Activated CD4-positive, alpha-beta T cell treated with anti-CD3 and anti-CD28 coated beads, Interleukin-2, amount 50 U/mL, for 24 hours (primary cell): ENCODE results near the gene ASCC3.

Experiments
- DNase-seq, 2 donors: peaks; one replicate each; pipeline ENCODE4 v3.0.0-alpha.2; 2020; ENCODE audit warnings: low read depth in 1 of 2, low spot score in 1 of 2

Gene ASCC3

GRCh38 chr6:100599088-100599770, 281.9 kb downstream of the ASCC3 start:
- no peak for DNase-seq

DNA sequence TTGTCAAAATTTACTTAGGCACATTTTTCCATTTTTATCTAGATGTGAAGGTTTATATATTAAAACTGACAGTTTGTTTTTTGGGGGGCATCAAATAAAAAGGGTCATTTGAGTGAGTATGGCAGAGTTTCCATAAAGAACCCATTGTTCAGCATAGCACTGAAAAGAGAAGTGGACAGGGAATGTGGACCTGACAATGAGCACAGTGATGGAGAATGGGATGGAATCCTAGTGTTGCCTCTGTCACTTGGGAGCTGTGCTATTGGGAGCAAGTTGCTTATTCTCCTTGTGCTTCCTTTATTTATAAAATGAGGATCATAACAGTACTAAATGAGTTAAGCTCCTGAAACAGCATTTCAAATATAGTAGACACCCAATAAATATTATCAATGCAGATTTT, 285.7 kb downstream of the ASCC3 start:
- no peak for DNase-seq

DNA sequence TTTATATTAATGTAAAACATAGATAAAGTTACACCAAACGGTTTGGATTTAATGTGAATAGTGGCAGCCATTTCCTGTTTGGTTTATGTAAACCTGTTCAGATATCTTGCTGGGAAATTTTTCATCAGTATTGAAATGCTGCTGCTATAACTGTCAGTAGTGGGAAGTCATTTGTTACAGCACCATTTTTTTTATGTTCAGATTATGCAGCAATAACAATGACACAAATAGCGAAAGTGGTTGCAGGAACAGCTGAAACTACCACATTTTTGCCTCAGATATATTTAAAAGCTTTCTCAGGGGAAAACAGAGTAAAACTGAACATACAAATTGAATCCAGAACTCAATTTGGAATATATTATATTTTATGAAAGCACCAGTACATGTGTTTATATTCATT, 287.6 kb downstream of the ASCC3 start:
- DNase-seq = no peak

DNA sequence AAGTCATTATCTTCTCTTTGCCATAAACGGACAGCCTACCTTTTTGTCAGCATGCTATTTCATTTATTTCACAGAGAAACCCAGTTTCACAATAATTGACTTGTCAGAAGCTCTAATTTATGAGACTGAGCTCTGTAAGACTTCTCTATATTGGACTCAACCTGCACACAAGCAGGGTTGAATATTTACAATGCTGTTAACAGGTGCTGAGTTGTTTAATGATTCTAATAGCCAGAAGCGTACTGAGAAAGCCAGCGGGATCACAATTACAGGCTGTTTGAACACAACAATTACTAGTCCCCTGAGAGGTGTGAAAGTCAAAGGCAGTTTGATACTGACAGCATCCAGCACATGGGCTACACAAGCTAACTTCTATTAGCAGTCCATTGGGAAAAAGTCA, 288.2 kb downstream of the ASCC3 start:
- no peak for DNase-seq

DNA sequence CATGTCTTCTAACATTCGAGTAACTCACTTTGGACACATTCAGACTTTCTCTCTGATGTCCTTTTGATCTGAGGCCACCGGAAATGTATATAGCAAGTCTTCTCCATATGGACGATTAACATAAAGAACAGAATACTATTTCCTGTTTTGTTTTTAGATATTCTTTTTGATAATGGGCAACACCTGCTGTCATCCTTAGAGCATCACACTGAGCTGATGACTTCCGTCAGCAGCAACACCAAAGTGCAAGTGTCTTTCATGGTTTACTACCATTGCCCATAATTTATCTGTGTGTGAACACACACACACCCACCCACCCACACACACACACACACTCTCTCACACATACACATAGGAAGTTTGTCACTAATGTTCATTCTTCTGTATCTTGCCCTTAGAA, 303.7 kb downstream of the ASCC3 start:
- no peak for DNase-seq

DNA sequence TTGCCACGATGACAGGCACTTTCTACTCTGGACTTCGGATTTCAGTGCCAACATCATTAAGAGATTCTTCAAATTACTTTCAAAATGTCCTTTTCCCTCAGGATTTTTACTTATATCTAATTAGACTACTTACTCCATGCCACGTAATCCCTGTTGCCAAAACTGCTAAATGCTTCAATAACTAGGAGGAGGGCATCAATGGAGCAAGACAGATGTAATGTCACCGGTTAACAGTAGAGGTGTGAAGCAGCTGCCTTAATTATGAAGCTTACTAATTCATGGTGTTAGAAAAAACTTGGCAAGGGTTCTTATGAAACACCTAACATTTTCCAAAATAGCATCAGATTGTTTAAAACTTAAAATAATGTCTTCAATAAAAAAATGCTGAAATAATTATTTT, 305.2 kb downstream of the ASCC3 start:
- DNase-seq = no peak

DNA sequence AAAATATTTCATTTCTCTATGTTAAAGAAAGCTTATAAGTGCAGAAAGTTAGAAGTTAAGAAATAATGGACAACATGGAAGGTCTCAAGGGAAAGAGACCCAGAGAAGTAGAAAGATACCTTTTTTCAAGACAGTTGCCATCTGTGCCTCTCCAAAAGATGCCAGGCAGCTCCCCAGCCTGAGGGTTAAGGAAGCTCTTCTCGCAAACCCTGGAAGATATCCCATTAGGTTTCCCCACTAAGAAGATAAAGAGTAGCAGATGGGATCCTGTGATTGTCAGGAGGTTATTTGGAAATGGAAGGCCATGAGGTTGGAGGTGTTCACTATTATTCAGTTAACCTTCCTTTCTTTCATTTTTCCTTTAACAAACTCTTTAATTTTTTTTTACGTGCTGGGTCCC, 306.3 kb downstream of the ASCC3 start:
- DNase-seq = no peak

DNA sequence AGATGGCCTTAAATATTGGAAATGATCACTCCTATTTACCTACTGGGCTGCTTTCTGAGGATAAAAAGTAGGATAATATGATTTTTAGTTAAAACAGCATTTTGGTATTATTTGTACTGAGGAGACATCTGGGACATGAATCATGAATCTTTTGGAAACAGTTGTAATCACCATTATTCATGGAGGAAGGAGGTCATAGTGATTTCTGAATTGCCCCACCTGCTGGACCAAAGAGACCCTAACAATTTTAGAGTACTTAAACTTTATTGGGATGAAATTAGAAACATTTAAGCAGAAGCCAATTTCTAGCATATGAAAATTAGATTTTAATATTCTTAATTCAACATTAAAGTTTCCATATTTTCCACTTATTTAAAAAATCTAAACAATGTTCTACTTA, 308.0 kb downstream of the ASCC3 start:
- no peak for DNase-seq

GRCh38 chr6:100568255-100568654, 312.9 kb downstream of the ASCC3 start:
- no peak for DNase-seq

- no peak for DNase-seq
These were observed 314.6 kb downstream of the ASCC3 start for GRCh38 chr6:100566563-100566962.

- DNase-seq = no peak
These were observed 315.6 kb downstream of the ASCC3 start for GRCh38 chr6:100565439-100566104.

DNA sequence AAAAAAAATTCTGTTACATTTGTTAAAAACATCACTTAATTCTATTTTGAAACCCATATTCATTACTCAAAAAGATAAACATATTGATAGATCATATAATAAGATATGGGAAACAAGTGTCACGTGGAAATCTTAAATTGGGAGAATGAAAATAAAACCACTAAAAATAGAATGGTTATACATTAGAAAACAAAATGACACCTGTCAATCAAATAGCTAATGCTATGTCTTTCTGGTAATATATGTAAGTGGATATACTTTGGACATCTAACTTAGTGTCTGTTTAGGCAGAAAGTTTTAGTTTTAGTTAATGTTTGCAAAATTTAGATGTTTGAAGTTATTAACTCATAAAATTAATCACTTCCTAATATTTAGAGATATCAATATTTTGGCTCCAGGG, 321.3 kb downstream of the ASCC3 start:
- no peak for DNase-seq

DNA sequence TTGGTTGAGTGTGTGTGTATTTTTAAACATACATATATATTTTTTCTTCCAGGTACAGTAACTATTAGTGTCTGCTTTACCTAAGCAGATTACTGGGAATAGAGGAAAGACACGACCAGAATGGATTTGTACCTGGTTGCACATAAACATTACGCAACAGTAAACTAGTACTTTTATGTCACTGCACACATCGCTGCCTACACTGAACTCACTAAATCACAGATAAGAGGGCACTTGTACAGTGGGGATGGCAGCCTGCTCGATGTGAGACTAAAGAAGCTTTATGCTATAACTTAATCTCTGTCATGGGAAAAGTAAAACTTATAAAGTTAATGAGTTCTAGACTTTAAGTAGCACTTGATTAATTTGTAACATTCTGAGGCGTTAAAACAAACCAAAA, 326.9 kb downstream of the ASCC3 start:
- DNase-seq = no peak

- DNase-seq = no peak
These were observed 327.9 kb downstream of the ASCC3 start for GRCh38 chr6:100553243-100553642.

GRCh38 chr6:100549406-100550167, 331.5 kb downstream of the ASCC3 start:
- no peak for DNase-seq

DNA sequence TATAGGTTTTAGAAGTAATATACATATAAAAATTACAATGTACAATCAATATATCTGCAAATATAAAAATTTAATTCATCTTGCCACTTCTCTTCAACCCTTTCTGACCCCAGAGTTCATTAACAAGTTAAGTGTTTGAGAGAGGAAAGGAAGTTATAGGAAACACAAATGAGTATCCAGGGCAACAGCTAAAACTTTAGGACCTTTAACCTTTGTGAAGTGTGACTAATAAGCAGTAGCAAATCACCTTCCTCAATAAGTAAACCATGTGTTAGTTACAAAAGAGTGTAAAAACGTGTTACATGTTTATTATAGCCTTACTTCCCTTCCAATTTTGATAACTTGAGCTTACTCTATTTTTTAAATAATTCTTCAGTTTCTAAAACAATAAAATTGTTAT, 343.0 kb downstream of the ASCC3 start:
- DNase-seq = no peak

- DNase-seq = no peak
These were observed 362.5 kb downstream of the ASCC3 start for GRCh38 chr6:100518588-100518987.

DNA sequence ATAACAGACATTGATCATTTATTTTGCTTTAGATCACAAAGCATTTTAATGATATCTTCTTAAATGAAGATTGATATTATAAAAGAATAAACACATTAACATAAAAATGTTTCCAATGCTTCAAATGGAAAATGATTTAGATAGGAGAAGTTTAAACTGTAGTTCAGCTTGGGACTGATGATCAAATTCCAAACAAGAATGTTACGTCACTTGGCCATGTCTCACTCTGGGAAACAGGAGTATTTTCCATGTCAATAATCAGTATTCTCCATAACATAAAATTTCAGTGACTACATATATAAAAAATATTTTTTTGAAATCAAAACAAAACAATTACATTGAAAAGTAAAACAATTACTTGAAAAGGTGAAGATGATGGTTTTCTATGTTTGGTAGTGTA, 363.5 kb downstream of the ASCC3 start:
- no peak for DNase-seq

DNA sequence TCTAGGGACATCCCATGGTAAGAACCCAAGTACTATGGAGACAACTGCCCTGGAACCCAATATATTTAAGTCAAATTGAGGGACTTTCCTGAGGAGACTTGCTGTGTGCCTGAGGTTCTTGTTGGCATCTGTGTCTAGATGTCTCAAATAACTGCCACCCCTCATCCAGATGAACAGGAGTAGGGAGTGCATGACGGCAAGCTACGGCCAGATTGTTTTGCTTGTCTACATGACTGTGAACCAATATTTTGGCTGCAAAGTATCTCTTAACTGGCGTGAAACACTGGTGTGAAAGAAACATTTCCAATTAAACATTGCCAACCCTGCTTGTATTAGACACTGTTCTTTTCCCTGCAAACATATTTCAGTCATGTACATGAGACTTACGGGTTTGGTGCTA, 364.0 kb downstream of the ASCC3 start:
- DNase-seq = no peak

- DNase-seq = no peak
These were observed 366.5 kb downstream of the ASCC3 start for GRCh38 chr6:100514660-100515059.

GRCh38 chr6:100512203-100512862, 368.8 kb downstream of the ASCC3 start:
- DNase-seq = no peak

DNA sequence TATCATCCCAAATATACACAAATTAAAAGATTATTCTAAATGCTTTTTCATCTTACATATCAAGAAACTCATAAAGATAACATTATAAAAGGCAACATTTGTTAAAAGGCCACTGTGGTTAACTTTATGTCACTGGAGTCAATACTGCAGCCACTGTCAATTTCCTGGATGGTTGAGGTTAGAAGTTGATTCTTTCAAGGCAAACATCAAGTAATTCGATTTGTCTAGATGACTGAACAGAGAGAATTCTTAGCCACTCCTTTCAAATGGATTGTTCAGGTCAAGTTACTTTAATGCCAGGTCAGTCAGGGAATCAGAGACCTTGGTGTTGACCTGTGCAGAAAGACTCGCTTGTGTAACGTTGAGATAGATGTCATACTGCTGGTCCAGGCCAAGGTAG, 372.0 kb downstream of the ASCC3 start:
- no peak for DNase-seq
